NT2/D1 (cell line): ENCODE data around the gene RYR2.

Experiments used
- SUZ12 ChIP-seq: IDR thresholded peaks from 2 replicates; pipeline ENCODE4 v1.6.1; 2011; ENCODE audit not compliant: insufficient read length, insufficient read depth; ENCODE audit errors: extremely low read depth
- YY1 ChIP-seq: IDR thresholded peaks from 2 replicates; pipeline ENCODE4 v1.6.1; 2011; ENCODE audit not compliant: insufficient read length, insufficient read depth
- ZNF274 ChIP-seq: IDR thresholded peaks from 2 replicates; pipeline ENCODE4 v1.6.1; 2011; ENCODE audit warnings: mild to moderate bottlenecking, low read depth, low read length

- TF ChIP-seq ZNF274 = no peak
- TF ChIP-seq YY1 = no peak
- TF ChIP-seq SUZ12 = no peak
Measured at GRCh38 chr1:237467320-237467719, 425.3 kb downstream of the RYR2 start.
